ENCODE data around the gene TBC1D22B. TPM values are rescaled to one million over a fixed set of nuclear protein-coding genes. Genes with fewer than 3 reads are reported as not detected.
"Not testable (repeated sequence)": the region's sequence is repeated elsewhere in the genome, so short reads cannot be mapped to it uniquely, and the experiment has no call there.

The TBC1D22B gene
- total RNA-seq, 6 experiments from 2014 or later, result 1.3 to 4.0 (median 2.8) TPM

DNA sequence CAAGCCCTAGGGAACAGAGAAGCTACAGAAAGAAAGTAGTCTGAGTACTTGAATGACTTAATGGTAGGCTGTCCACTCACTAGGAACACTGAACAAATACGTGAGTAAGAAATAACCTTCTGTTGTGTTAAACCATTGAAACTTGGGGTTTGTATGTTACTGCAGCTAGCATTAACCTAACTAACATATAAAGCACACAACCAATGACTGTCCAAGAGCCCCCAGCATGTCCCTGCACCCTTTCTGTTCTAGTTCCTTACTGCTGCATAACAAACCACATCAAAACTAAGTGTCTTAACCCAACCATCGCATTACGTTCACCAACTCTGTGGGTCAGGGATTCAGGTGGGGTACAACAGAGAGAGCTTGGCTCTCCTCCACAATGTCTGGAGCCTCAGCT, 85.7 kb downstream of the TBC1D22B start:
- WGBS (ENCODE audit: insufficient coverage, low coverage, low lambda C conversion rate, missing lambda C conversion rate), result 87% methylated on average over 3 of the region's 3 CpGs

DNA sequence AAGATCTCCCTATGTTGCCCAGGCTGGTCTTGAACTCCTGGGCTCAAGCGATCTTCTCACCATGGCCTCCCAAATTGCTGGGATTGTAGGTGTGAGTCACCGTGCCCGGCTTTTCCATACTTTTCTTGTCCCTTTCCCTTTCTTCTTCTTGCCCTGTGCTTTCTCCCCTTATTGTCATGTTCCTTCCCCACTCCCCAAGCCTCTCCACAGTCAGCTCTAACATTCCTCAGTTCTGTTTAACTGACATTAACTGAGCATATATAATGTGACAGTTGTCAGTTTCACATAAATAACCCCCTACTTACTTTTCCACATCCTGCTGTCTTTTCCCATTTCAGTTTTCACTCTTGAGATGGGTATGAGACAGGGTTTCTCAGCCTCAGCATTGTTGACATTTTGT, 86.7 kb downstream of the TBC1D22B start:
- H3K9me3 ChIP-seq, result no peaks in the 10 kb centered on the region
- H3K36me3 ChIP-seq, result no peaks in the 10 kb centered on the region
- H3K27ac ChIP-seq, result no peak overlapping the region
- no peak for ATAC-seq
- TF ChIP-seq, protein P1, sequence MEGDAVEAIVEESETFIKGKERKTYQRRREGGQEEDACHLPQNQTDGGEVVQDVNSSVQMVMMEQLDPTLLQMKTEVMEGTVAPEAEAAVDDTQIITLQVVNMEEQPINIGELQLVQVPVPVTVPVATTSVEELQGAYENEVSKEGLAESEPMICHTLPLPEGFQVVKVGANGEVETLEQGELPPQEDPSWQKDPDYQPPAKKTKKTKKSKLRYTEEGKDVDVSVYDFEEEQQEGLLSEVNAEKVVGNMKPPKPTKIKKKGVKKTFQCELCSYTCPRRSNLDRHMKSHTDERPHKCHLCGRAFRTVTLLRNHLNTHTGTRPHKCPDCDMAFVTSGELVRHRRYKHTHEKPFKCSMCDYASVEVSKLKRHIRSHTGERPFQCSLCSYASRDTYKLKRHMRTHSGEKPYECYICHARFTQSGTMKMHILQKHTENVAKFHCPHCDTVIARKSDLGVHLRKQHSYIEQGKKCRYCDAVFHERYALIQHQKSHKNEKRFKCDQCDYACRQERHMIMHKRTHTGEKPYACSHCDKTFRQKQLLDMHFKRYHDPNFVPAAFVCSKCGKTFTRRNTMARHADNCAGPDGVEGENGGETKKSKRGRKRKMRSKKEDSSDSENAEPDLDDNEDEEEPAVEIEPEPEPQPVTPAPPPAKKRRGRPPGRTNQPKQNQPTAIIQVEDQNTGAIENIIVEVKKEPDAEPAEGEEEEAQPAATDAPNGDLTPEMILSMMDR (IDR thresholded peaks at IDR 0.05), result no peak
- no peak for TF ChIP-seq POLR2A (IDR thresholded peaks at IDR 0.05)
- intact Hi-C loops (cut with DNase I), result no loop called here
- no peaks in the 10 kb centered on the region for H3K27me3 ChIP-seq
- no peak for DNase-seq
- H3K4me3 ChIP-seq, result no peak overlapping the region
- peaks cover 0 to 4% (median 0%) of the 10 kb centered on the region in 4 donors for H3K4me1 ChIP-seq
- 77% methylated on average over 3 of the region's 3 CpGs for WGBS (ENCODE audit: insufficient coverage, low coverage, low lambda C conversion rate, missing lambda C conversion rate)

More for the DNA sequence above, 85.7 kb downstream of the TBC1D22B start:
- Histone ChIP-seq H3K36me3 (no peaks in the 10 kb centered on the region), H3K4me3 (no peak overlapping the region), H3K9me3 (no peaks in the 10 kb centered on the region), H3K27ac (no peak overlapping the region), H3K4me1 (peaks cover 0 to 8% (median 0%) of the 10 kb centered on the region in 4 donors), H3K27me3 (no peaks in the 10 kb centered on the region)
- DNase-seq, result no peak
- intact Hi-C loops (cut with DNase I), result no loop called here
- ATAC-seq, result no peak
- TF ChIP-seq, protein P1 (IDR thresholded peaks at IDR 0.05), result no peak
- TF ChIP-seq POLR2A (IDR thresholded peaks at IDR 0.05), result no peak

DNA sequence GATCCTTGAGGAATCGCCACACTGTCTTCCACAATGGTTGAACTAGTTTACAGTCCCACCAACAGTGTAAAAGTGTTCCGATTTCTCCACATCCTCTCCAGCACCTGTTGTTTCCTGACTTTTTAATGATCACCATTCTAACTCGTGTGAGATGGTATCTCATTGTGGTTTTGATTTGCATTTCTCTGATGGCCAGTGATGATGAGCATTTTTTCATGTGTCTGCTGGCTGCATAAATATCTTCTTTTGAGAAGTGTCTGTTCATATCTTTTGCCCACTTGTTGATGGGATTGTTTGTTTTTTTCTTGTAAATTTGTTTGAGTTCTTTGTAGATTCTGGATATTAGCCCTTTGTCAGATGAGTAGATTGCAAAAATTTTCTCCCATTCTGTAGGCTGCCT, 88.2 kb downstream of the TBC1D22B start:
- H3K9me3 ChIP-seq; H3K27ac ChIP-seq; H3K4me3 ChIP-seq; ATAC-seq; DNase-seq; intact Hi-C loops (cut with DNase I); H3K36me3 ChIP-seq; H3K4me1 ChIP-seq; H3K27me3 ChIP-seq: not testable (repeated sequence)
- WGBS (ENCODE audit: insufficient coverage, low coverage, low lambda C conversion rate, missing lambda C conversion rate), result 68% methylated on average over 3 of the region's 3 CpGs

DNA sequence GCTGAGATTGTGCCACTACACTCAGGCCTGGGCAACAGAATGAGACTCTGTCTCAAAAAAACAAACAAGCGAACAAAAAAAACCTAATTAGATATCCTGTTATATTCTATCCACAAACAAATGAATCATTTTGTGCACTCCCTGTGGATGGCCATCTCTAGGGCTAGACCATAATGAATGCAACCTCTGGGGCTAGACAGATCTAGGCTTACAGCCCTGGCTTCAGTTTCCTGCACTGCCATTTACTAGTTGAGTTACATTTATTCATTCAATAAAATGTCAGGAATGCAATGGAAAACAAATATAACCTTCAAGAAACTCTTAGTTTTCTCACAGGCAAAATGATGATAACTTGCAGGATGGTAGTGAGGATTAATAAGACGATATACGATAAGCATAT, 89.6 kb downstream of the TBC1D22B start:
- H3K4me3 ChIP-seq, result no peak overlapping the region
- ATAC-seq (no peak), DNase-seq (no peak)
- no peaks in the 10 kb centered on the region for H3K9me3 ChIP-seq
- no peaks in the 10 kb centered on the region for H3K27me3 ChIP-seq
- no peak for TF ChIP-seq POLR2A (IDR thresholded peaks at IDR 0.05)
- TF ChIP-seq, protein P1 (IDR thresholded peaks at IDR 0.05), result no peak
- H3K36me3 ChIP-seq, result no peaks in the 10 kb centered on the region
- intact Hi-C loops (cut with DNase I), result no loop called here
- H3K4me1 ChIP-seq, result no peaks in the 10 kb centered on the region
- no peak overlapping the region for H3K27ac ChIP-seq
- WGBS (ENCODE audit: insufficient coverage, low coverage, low lambda C conversion rate, missing lambda C conversion rate), result 95% methylated on average over 3 of the region's 3 CpGs

DNA sequence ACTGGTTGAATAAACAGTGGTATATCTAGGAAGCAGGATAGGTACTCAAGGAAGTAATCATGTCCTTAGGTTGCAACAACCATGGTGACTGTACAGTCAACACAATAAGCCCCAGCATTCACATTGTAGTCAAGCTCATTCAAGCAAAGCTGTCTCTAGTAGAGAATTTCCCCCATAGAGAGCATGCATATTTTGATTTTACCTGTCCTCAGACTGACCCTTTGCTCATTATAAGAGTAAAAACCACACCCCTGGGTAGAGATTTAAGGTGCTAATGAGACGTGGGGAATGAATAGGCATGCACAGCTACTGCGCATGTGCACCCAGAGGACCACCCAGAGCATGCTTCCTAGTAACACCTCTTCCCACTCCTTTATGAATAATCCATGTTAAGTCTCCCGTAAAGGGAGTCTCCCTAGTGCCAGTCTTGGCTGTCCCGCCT, 90.1 kb downstream of the TBC1D22B start:
- no peak overlapping the region for H3K27ac ChIP-seq
- H3K9me3 ChIP-seq, result no peaks in the 10 kb centered on the region
- intact Hi-C loops (cut with DNase I), result no loop called here
- H3K27me3 ChIP-seq, result no peaks in the 10 kb centered on the region
- DNase-seq, result no peak
- ATAC-seq, result no peak
- TF ChIP-seq, protein P1 (IDR thresholded peaks at IDR 0.05), result no peak
- no peak for TF ChIP-seq POLR2A (IDR thresholded peaks at IDR 0.05)
- no peaks in the 10 kb centered on the region for H3K36me3 ChIP-seq
- H3K4me1 ChIP-seq, result no peaks in the 10 kb centered on the region
- 74% methylated on average over 4 of the region's 4 CpGs for WGBS (ENCODE audit: insufficient coverage, low coverage, low lambda C conversion rate, missing lambda C conversion rate)
- H3K4me3 ChIP-seq, result no peak overlapping the region
